H1 (cell line): ENCODE measurements around the gene FAAH. TPM values are rescaled to one million over a fixed set of nuclear protein-coding genes. Genes with fewer than 3 reads are reported as not detected.

Experiments used
- ASH2L ChIP-seq: fragments of 200-600, 300-600 bp; sonication (generic); IDR thresholded peaks from one replicate; pipeline ENCODE4 v1.7.1; 2017; ENCODE audit warnings: low read length
- BACH1 ChIP-seq: IDR thresholded peaks from 2 replicates; pipeline ENCODE4 v1.6.1; 2012; ENCODE audit warnings: low read length, improper control_type of control experiment
- CTBP2 ChIP-seq: IDR thresholded peaks from 2 replicates; pipeline ENCODE4 v1.7.0; 2011; ENCODE audit warnings: borderline replicate concordance, mild to moderate bottlenecking, moderate library complexity, mixed read lengths, low read length; ENCODE audit not compliant: insufficient read depth, insufficient read length
- EZH2 ChIP-seq: fragments of 200-600 bp; sonication (generic); IDR thresholded peaks from 2 replicates; pipeline ENCODE4 v1.7.1; 2012; ENCODE audit warnings: low read depth, mild to moderate bottlenecking, moderate library complexity, low read length, inconsistent platforms; ENCODE audit not compliant: severe bottlenecking
- HDAC2 ChIP-seq, 2 experiments: fragments of 300-600 bp in 1 of 2; sonication (generic) in 1 of 2; IDR thresholded peaks; 2 replicates each; pipeline ENCODE4 v1.6.1; 2011 to 2012; ENCODE audit warnings: low read depth in 2 of 2, low read length in 2 of 2, mild to moderate bottlenecking in 2 of 2, moderate library complexity in 2 of 2, borderline replicate concordance in 1 of 2, inconsistent platforms in 1 of 2
- KDM1A ChIP-seq: fragments of 200-600, 300-600 bp; sonication (generic); IDR thresholded peaks from 2 replicates; pipeline ENCODE4 v1.7.1; 2016; ENCODE audit warnings: mild to moderate bottlenecking, low read length, borderline replicate concordance
- KDM5A ChIP-seq: fragments of 200-600 bp; IDR thresholded peaks from 2 replicates; pipeline ENCODE4 v1.7.1; 2012; ENCODE audit warnings: mild to moderate bottlenecking, low read length, inconsistent platforms, mixed read lengths
- NANOG ChIP-seq: IDR thresholded peaks from 2 replicates; pipeline ENCODE4 v1.6.1; 2011; ENCODE audit warnings: low read length, low read depth, mild to moderate bottlenecking, inconsistent platforms; ENCODE audit not compliant: insufficient read depth, poor library complexity, severe bottlenecking
- RBBP5 ChIP-seq: IDR thresholded peaks from 2 replicates; pipeline ENCODE4 v1.7.1; 2012; ENCODE audit warnings: low read depth, mild to moderate bottlenecking, inconsistent platforms, low read length, moderate library complexity, borderline replicate concordance
- SAP30 ChIP-seq: fragments of 300-600 bp; sonication (generic); IDR thresholded peaks from 2 replicates; pipeline ENCODE4 v1.7.1; 2012; ENCODE audit warnings: low read length, moderate library complexity, mild to moderate bottlenecking, inconsistent platforms; ENCODE audit not compliant: insufficient read depth, insufficient replicate concordance
- polyA plus RNA-seq, 7 experiments: library from polyadenylated mRNA; depleted of rRNA in 3 of 7; stranded (reverse) in 5 of 7; unstranded in 2 of 7; fragments of >200 nt in 5 of 7; fragments of 200-250 nt in 2 of 7; gene quantifications; 1 replicate in 5 of 7; 2 replicates in 1 of 7; 4 replicates in 1 of 7; pipeline versions ENCODE4 v1.2.1 to v1.2.3, GENCODE V29; 2011 to 2013; ENCODE audit warnings: missing spikeins in 2 of 7, mixed read lengths in 2 of 7
- total RNA-seq: library from RNA; stranded (reverse); fragmentation: NEBNext Ultra II Directional; extraction: Animal tissue kit (Norgen Biotek cat#: 25700); gene quantifications from 2 replicates; pipeline ENCODE4 v1.2.1, GENCODE V29; 2021
- TF ChIP-seq, protein P1 (sequence below): fragments of 300-600 bp; sonication (generic); IDR thresholded peaks from 2 replicates; pipeline ENCODE4 v1.7.1; 2012; ENCODE audit warnings: low read length, moderate library complexity, mild to moderate bottlenecking, inconsistent platforms; ENCODE audit not compliant: insufficient replicate concordance

FAAH gene
- total and polyA plus RNA-seq, 2 of the 8 experiments (the other 6 are each of a cell fraction or from before 2014, with no cell fraction given) = 41.2 to 47.3 TPM

DNA sequence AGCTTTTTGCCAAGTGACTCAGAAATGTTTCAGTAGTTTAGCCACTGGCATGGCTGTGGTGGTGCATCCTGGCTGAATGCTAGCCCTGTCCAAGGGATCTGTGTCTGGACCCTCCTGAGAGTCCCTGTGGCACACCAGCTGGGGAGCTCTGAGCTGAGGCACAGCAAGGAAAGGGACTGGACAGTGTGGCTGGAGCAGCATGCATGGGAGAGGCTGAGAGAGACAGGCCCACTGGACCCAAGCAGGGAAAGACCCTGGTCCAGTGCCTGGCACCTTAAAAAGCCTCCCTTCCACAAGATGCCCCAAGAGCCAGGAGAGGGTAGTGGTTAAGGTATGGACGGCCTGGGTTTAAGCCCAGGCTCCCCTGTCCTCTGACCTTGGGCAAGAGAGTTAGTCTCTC lies 35.3 kb downstream of the FAAH start (continued):
- TF ChIP-seq, protein P1, sequence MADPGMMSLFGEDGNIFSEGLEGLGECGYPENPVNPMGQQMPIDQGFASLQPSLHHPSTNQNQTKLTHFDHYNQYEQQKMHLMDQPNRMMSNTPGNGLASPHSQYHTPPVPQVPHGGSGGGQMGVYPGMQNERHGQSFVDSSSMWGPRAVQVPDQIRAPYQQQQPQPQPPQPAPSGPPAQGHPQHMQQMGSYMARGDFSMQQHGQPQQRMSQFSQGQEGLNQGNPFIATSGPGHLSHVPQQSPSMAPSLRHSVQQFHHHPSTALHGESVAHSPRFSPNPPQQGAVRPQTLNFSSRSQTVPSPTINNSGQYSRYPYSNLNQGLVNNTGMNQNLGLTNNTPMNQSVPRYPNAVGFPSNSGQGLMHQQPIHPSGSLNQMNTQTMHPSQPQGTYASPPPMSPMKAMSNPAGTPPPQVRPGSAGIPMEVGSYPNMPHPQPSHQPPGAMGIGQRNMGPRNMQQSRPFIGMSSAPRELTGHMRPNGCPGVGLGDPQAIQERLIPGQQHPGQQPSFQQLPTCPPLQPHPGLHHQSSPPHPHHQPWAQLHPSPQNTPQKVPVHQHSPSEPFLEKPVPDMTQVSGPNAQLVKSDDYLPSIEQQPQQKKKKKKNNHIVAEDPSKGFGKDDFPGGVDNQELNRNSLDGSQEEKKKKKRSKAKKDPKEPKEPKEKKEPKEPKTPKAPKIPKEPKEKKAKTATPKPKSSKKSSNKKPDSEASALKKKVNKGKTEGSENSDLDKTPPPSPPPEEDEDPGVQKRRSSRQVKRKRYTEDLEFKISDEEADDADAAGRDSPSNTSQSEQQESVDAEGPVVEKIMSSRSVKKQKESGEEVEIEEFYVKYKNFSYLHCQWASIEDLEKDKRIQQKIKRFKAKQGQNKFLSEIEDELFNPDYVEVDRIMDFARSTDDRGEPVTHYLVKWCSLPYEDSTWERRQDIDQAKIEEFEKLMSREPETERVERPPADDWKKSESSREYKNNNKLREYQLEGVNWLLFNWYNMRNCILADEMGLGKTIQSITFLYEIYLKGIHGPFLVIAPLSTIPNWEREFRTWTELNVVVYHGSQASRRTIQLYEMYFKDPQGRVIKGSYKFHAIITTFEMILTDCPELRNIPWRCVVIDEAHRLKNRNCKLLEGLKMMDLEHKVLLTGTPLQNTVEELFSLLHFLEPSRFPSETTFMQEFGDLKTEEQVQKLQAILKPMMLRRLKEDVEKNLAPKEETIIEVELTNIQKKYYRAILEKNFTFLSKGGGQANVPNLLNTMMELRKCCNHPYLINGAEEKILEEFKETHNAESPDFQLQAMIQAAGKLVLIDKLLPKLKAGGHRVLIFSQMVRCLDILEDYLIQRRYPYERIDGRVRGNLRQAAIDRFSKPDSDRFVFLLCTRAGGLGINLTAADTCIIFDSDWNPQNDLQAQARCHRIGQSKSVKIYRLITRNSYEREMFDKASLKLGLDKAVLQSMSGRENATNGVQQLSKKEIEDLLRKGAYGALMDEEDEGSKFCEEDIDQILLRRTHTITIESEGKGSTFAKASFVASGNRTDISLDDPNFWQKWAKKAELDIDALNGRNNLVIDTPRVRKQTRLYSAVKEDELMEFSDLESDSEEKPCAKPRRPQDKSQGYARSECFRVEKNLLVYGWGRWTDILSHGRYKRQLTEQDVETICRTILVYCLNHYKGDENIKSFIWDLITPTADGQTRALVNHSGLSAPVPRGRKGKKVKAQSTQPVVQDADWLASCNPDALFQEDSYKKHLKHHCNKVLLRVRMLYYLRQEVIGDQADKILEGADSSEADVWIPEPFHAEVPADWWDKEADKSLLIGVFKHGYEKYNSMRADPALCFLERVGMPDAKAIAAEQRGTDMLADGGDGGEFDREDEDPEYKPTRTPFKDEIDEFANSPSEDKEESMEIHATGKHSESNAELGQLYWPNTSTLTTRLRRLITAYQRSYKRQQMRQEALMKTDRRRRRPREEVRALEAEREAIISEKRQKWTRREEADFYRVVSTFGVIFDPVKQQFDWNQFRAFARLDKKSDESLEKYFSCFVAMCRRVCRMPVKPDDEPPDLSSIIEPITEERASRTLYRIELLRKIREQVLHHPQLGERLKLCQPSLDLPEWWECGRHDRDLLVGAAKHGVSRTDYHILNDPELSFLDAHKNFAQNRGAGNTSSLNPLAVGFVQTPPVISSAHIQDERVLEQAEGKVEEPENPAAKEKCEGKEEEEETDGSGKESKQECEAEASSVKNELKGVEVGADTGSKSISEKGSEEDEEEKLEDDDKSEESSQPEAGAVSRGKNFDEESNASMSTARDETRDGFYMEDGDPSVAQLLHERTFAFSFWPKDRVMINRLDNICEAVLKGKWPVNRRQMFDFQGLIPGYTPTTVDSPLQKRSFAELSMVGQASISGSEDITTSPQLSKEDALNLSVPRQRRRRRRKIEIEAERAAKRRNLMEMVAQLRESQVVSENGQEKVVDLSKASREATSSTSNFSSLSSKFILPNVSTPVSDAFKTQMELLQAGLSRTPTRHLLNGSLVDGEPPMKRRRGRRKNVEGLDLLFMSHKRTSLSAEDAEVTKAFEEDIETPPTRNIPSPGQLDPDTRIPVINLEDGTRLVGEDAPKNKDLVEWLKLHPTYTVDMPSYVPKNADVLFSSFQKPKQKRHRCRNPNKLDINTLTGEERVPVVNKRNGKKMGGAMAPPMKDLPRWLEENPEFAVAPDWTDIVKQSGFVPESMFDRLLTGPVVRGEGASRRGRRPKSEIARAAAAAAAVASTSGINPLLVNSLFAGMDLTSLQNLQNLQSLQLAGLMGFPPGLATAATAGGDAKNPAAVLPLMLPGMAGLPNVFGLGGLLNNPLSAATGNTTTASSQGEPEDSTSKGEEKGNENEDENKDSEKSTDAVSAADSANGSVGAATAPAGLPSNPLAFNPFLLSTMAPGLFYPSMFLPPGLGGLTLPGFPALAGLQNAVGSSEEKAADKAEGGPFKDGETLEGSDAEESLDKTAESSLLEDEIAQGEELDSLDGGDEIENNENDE = no peak
- TF ChIP-seq KDM1A (no peak), HDAC2 (IDR thresholded peaks at IDR 0.05; ENCODE audit: borderline replicate concordance in 1 of 2, low read depth in 2 of 2, low read length in 2 of 2) (no peak), BACH1 (no peak), EZH2 (no peak), NANOG (no peak), CTBP2 (no peak), RBBP5 (no peak), SAP30 (no peak), ASH2L (no peak), KDM5A (no peak)
